Activated naive CD8-positive, alpha-beta T cell (primary cell): ENCODE results near the gene MFRP.
A peak's percentile ranks its signal among the peaks of the same experiment; 100 is the strongest.

Experiments used
- H3K27ac Mint-ChIP-seq: one replicate; pipeline ENCODE4 v1.8.0; 2021; ENCODE audit warnings: mixed read lengths
- H3K27me3 Mint-ChIP-seq: one replicate; pipeline ENCODE4 v1.8.0; 2021; ENCODE audit warnings: mixed read lengths
- H3K36me3 Mint-ChIP-seq: one replicate; pipeline ENCODE4 v1.8.0; 2021; ENCODE audit warnings: mixed read lengths
- H3K4me1 Mint-ChIP-seq: one replicate; pipeline ENCODE4 v1.8.0; 2021; ENCODE audit warnings: low read depth, mixed read lengths
- H3K4me3 Mint-ChIP-seq: one replicate; pipeline ENCODE4 v1.8.0; 2021; ENCODE audit warnings: mild to moderate bottlenecking, mixed read lengths
- H3K9me3 Mint-ChIP-seq: one replicate; pipeline ENCODE4 v1.8.0; 2021; ENCODE audit warnings: low read depth, mixed read lengths

The MFRP gene

GRCh38 chr11:119310682-119311052 lies 35.8 kb downstream of the MFRP start:
- Mint-ChIP-seq H3K4me3 (no peak overlapping the region), H3K4me1 (peaks cover 29% of the 10 kb centered on the region), H3K9me3 (no peaks in the 10 kb centered on the region), H3K27ac (no peak overlapping the region), H3K36me3 (peaks cover 2% of the 10 kb centered on the region), H3K27me3 (no peaks in the 10 kb centered on the region)

GRCh38 chr11:119309953-119310681 lies 36.4 kb downstream of the MFRP start:
- Mint-ChIP-seq H3K36me3 (peaks cover 3% of the 10 kb centered on the region), H3K27ac (no peak overlapping the region), H3K4me1 (peaks cover 29% of the 10 kb centered on the region), H3K9me3 (no peaks in the 10 kb centered on the region), H3K4me3 (no peak overlapping the region), H3K27me3 (no peaks in the 10 kb centered on the region)

DNA sequence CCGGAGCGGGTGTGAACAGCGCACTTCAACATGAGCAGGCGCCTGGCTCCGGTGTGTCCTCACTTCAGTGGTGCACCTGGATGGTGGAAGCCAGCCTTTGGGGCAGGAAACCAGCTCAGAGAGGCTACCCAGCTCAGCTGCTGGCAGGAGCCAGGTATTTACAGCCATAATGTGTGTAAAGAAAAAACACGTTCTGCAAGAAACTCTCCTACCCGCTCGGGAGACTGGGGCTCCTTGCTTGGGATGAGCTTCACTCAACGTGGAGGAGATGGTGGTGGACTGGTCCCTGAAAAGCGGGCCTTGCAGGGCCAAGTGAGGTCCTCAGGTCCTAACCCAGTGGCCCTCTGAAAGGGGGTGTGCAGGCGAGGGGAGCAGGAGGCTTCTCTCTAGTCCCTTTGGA lies 37.1 kb downstream of the MFRP start:
- H3K36me3 Mint-ChIP-seq: peaks cover 3% of the 10 kb centered on the region
- peaks cover 33% of the 10 kb centered on the region for H3K4me1 Mint-ChIP-seq
- H3K9me3 Mint-ChIP-seq: no peaks in the 10 kb centered on the region
- H3K4me3 Mint-ChIP-seq: no peak overlapping the region
- H3K27me3 Mint-ChIP-seq: no peaks in the 10 kb centered on the region
- H3K27ac Mint-ChIP-seq: no peak overlapping the region

- Mint-ChIP-seq H3K9me3 (no peaks in the 10 kb centered on the region), H3K4me3 (no peak overlapping the region), H3K27ac (no peak overlapping the region), H3K27me3 (no peaks in the 10 kb centered on the region), H3K4me1 (peaks cover 35% of the 10 kb centered on the region), H3K36me3 (peaks cover 11% of the 10 kb centered on the region)
These were observed 38.5 kb downstream of the MFRP start for GRCh38 chr11:119307974-119308373.

DNA sequence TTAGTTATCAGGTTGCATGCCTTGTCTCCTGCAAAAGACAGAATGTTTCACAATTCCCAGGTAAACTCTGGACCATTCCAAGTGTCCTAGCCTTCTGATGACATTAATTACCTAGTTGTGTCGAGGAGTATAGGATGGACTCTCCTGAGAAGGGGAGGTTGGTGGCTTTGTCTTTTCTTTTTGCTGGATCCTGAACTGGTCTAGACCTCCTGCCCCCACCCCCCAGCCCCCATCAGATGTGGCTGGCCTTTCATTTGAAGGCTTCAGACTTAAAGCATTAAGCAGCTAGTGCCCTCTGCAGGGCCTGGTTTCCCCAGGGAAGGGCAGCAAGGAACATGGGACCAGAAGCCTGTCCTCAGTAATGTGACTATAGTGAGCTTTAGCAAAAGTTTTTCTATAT lies 39.3 kb downstream of the MFRP start:
- Mint-ChIP-seq H3K27me3 (no peaks in the 10 kb centered on the region), H3K4me3 (peak overlapping the region; percentile 75), H3K36me3 (peaks cover 11% of the 10 kb centered on the region), H3K4me1 (peaks cover 35% of the 10 kb centered on the region), H3K27ac (peak overlapping the region; percentile 99), H3K9me3 (no peaks in the 10 kb centered on the region)

GRCh38 chr11:119306373-119306890 lies 40.1 kb downstream of the MFRP start:
- Mint-ChIP-seq H3K27ac (peak overlapping the region; percentile 99), H3K9me3 (no peaks in the 10 kb centered on the region), H3K4me3 (peak overlapping the region; percentile 75), H3K36me3 (peaks cover 11% of the 10 kb centered on the region), H3K27me3 (no peaks in the 10 kb centered on the region), H3K4me1 (peaks cover 36% of the 10 kb centered on the region)

DNA sequence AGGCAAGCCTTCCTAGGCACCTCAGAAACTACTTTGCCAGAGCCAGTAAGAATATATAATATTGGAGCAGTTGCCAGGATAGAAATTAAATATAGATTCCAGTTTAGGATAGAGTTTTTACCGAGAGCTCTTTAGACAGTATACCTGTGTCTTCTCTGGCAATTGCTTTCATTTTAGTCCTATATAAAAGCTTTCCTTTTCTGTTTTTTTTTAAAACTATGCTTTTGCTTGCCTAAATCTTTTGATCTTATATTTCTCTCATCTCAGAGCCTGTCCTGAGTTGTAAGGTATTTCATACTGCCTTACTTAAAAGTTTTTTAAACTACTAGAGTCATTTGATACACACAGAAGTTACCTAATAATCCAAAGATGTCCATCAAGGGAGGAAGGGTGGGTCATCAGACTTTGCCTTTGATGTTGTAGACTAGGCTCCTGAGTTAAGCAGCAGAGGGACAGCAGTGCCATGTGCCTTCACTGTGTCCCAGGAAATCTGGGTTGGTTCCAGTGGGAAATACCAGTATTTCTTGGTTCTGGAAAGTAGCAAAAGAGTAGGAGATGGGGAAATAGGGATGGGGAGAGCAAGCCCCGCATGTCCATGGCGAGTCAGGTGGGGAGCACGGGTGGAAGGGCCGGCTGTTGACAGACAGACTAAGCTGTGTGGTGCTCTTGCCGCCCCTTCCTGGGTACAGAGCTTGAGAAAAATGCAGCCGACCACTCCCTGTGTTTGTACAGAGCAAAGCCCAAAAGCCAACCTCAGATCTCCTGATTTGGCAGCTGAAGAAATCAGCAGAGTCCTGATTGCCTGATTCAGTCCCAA lies 40.7 kb downstream of the MFRP start:
- Mint-ChIP-seq H3K4me3 (peak overlapping the region; percentile 75), H3K9me3 (no peaks in the 10 kb centered on the region), H3K4me1 (peaks cover 37% of the 10 kb centered on the region), H3K27me3 (no peaks in the 10 kb centered on the region), H3K36me3 (peaks cover 14% of the 10 kb centered on the region), H3K27ac (peak overlapping the region; percentile 99)

- H3K36me3 Mint-ChIP-seq: peaks cover 14% of the 10 kb centered on the region
- H3K4me1 Mint-ChIP-seq: peaks cover 35% of the 10 kb centered on the region
- H3K27me3 Mint-ChIP-seq: no peaks in the 10 kb centered on the region
- no peak overlapping the region for H3K4me3 Mint-ChIP-seq
- no peak overlapping the region for H3K27ac Mint-ChIP-seq
- no peaks in the 10 kb centered on the region for H3K9me3 Mint-ChIP-seq
These were observed 43.2 kb downstream of the MFRP start for GRCh38 chr11:119303227-119303718.

DNA sequence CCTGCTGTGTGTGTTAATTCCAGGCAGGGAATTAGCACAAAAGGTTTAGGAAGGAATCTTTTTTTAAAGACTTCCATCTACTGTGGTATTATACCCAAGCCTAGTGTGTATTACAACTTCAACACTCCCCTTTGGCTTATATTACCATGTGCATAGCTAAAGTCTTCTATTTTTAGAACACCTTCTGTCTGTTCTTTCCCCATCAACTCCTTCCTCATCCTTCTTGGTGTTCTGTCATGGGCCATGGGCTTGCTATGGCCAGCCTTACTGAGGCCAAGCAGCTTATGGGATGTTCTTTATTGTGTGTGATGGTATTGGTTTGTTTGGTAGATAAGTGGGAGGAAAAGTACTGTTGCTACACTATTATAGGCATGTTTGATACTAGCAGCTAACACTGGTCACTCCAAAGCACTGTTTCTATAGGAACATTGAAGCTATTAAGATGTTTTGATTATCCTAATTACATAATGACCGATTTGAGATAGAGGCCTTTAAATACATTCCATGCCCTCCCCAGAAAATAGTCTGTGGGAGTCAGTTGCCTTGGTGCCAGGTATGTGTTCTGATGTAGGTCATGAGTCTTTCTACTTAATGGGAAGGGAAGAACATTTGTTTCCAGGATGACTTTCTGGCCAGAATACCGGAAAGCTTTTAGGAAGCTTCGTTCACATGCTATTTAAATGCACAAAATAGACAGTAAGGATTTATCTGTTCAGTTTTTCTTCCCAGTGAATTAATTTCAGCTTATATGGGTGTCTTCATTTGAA lies 46.1 kb downstream of the MFRP start:
- Mint-ChIP-seq H3K27ac (no peak overlapping the region), H3K36me3 (peaks cover 18% of the 10 kb centered on the region)

DNA sequence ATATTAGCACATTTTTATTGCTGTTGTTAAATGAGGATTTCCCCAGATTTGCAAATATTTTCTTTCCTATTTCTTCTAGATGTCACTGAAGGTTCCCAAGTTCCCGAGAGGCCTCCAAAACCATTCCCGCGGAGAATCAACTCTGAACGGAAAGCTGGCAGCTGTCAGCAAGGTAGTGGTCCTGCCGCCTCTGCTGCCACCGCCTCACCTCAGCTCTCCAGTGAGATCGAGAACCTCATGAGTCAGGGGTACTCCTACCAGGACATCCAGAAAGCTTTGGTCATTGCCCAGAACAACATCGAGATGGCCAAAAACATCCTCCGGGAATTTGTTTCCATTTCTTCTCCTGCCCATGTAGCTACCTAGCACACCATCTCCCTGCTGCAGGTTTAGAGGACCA lies 47.1 kb downstream of the MFRP start:
- no peaks in the 10 kb centered on the region for H3K9me3 Mint-ChIP-seq
- peaks cover 18% of the 10 kb centered on the region for H3K36me3 Mint-ChIP-seq
- no peak overlapping the region for H3K27ac Mint-ChIP-seq
- no peaks in the 10 kb centered on the region for H3K27me3 Mint-ChIP-seq
- H3K4me1 Mint-ChIP-seq: peaks cover 5% of the 10 kb centered on the region
- no peak overlapping the region for H3K4me3 Mint-ChIP-seq

More for the DNA sequence above, 46.1 kb downstream of the MFRP start:
- H3K4me3 Mint-ChIP-seq: no peak overlapping the region
- H3K27me3 Mint-ChIP-seq: no peaks in the 10 kb centered on the region
- H3K4me1 Mint-ChIP-seq: peaks cover 12% of the 10 kb centered on the region
- no peaks in the 10 kb centered on the region for H3K9me3 Mint-ChIP-seq

DNA sequence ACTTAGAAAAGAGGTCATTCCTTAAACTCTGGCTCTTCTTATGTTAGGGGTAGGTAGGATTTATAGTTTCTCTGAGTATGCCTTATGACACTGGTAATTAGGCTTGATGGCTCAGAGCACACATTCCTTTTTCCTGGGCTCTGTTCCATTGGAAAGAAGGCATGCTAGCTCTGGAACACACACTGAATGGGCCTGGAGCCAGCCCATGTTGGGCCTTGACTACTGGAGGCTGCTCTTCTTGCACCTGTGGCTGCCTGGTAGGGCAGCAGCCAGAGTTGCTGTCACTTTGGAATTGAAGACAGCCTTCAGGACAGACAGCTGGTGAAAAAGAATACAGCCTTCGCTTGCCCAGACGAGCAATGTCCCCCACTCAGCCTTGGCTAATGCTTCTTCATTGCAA lies 47.8 kb downstream of the MFRP start:
- no peak overlapping the region for H3K27ac Mint-ChIP-seq

DNA sequence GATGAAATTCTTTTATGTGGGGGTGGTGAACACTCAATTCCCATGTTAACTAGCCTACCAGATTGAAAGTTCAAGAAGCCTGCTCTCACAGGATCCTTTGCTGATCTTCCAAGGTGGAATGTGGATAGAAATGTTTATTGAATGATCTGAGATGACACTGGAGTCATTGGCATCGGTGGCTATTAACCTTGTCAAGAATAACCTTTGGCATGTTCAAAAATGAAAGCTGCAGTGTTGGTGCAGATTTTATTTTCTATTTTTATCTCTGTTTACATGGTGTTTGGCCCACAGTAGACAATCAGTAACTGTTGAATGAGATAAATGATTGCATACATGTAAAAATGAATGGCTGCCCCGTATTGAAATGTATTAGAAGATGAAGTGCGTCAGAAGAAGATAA lies 48.6 kb downstream of the MFRP start:
- Mint-ChIP-seq H3K9me3 (no peaks in the 10 kb centered on the region), H3K4me3 (no peak overlapping the region), H3K27ac (no peak overlapping the region), H3K4me1 (peaks cover 2% of the 10 kb centered on the region), H3K36me3 (peaks cover 10% of the 10 kb centered on the region), H3K27me3 (no peaks in the 10 kb centered on the region)

More for the DNA sequence above, 47.8 kb downstream of the MFRP start:
- H3K4me3 Mint-ChIP-seq: no peak overlapping the region
- no peaks in the 10 kb centered on the region for H3K27me3 Mint-ChIP-seq
- peaks cover 13% of the 10 kb centered on the region for H3K36me3 Mint-ChIP-seq
- H3K9me3 Mint-ChIP-seq: no peaks in the 10 kb centered on the region
- peaks cover 2% of the 10 kb centered on the region for H3K4me1 Mint-ChIP-seq

DNA sequence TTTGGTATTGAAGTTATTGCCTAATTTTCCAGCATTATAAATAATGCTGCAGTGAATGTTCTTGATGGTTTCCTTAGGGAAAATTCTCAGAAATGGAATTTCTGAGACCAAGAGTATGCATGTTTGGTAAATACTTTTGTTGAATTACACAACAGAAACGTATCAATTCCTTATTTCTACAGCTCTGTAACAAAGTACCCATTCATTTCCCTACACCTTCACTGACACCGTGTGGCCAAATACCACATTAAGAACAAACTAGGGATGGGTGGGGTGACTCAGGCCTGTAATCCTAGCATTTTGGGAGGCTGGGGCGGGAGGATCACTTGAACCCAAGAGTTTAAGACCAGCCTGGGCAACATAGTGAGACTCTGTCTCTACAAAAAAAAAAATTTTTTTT lies 51.3 kb downstream of the MFRP start:
- Mint-ChIP-seq H3K4me3 (no peak overlapping the region), H3K4me1 (no peaks in the 10 kb centered on the region), H3K27me3 (no peaks in the 10 kb centered on the region), H3K36me3 (peaks cover 11% of the 10 kb centered on the region), H3K27ac (no peak overlapping the region), H3K9me3 (no peaks in the 10 kb centered on the region)

DNA sequence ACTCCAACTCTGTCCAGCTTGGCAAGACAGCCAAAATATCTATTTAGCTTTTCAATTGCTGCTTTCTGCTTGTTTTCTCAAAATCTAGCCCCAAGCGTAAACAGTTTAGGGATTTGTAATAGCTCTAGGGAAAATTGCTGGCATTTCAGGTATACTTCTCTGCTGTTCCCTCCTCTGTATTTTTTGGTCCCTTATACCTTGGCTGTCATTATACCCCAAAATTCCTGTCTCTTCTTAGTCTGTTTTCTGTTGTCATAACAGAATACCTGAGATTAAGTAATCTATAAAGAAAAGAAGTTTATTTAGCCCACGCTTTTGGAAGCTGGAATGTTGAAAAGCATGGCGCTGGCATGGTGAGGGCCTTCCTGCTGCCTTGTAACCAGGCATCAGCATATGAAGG lies 53.0 kb downstream of the MFRP start:
- no peaks in the 10 kb centered on the region for H3K27me3 Mint-ChIP-seq
- H3K9me3 Mint-ChIP-seq: no peaks in the 10 kb centered on the region
- H3K27ac Mint-ChIP-seq: no peak overlapping the region
- H3K4me1 Mint-ChIP-seq: no peaks in the 10 kb centered on the region
- H3K4me3 Mint-ChIP-seq: no peak overlapping the region
- peaks cover 11% of the 10 kb centered on the region for H3K36me3 Mint-ChIP-seq
